Ascending aorta (tissue), 2 donors: ENCODE results near the gene GRID2IP. TPM values are rescaled to one million over a fixed set of nuclear protein-coding genes. Genes with fewer than 3 reads are reported as not detected.
"Not testable (repeated sequence)": the region's sequence is repeated elsewhere in the genome, so short reads cannot be mapped to it uniquely, and the experiment has no call there.

Experiments used
- DNase-seq, 2 donors: peaks; one replicate each; pipeline ENCODE4 v3.0.0-alpha.2; 2019; ENCODE audit warnings: low spot score in 2 of 2
- H3K27ac ChIP-seq, 2 donors: fragments of 200-600 bp; sonication (generic); one replicate each; pipeline ENCODE4 v1.5.1; 2016 to 2017; ENCODE audit warnings: mild to moderate bottlenecking in 1 of 2
- H3K27me3 ChIP-seq: fragments of 200-600 bp; sonication (generic); one replicate; pipeline ENCODE4 v1.5.1; 2017
- H3K36me3 ChIP-seq, 2 donors: fragments of 200-600 bp; sonication (generic); one replicate each; pipeline ENCODE4 v1.5.1; 2016
- H3K4me1 ChIP-seq, 2 donors: fragments of 200-600 bp; sonication (generic); one replicate each; pipeline ENCODE4 v1.5.1; 2016 to 2017; ENCODE audit warnings: mild to moderate bottlenecking in 1 of 2
- H3K4me3 ChIP-seq, 2 donors: fragments of 200-600 bp; sonication (generic); one replicate each; pipeline ENCODE4 v1.5.1; 2016 to 2017; ENCODE audit warnings: mild to moderate bottlenecking in 1 of 2
- H3K9me3 ChIP-seq, 2 donors: fragments of 200-600 bp; sonication (generic); one replicate each; pipeline ENCODE4 v1.5.1; 2016
- CTCF ChIP-seq, 3 experiments: fragments of 200-600 bp in 2 of 3; fragments of 450-650 bp in 1 of 3; sonication (generic) in 2 of 3; IDR thresholded peaks; one replicate each; pipeline ENCODE4 v1.5.1; 2016 to 2019; ENCODE audit warnings: antibody characterized with exemption in 3 of 3, mild to moderate bottlenecking in 1 of 3, moderate library complexity in 1 of 3
- intact Hi-C: fragments of 100-400 bp; cut with DNase I; formaldehyde crosslinking; loops from one replicate; pipeline ENCODE4 v1.15.1; 2023
- total RNA-seq: library from RNA; depleted of rRNA; stranded (reverse); fragments of >200 nt; gene quantifications from one replicate; pipeline ENCODE4 v1.1.0, GENCODE V29; 2016

GRID2IP gene
- total RNA-seq, 1 donor from 2014 or later: not detected

GRCh38 chr7:6453734-6454133 is 97.5 kb downstream of the GRID2IP start:
- Histone ChIP-seq H3K36me3 (no peaks in the 10 kb centered on the region), H3K4me1 (no peaks in the 10 kb centered on the region), H3K9me3 (no peaks in the 10 kb centered on the region), H3K27ac (no peak overlapping the region), H3K4me3 (no peak overlapping the region), H3K27me3 (no peaks in the 10 kb centered on the region)
- DNase-seq: no peak
- intact Hi-C loops: no loop called here
- TF ChIP-seq CTCF (IDR thresholded peaks at IDR 0.05): no peak

- TF ChIP-seq CTCF (IDR thresholded peaks at IDR 0.05): no peak
- DNase-seq: no peak
Observed at GRCh38 chr7:6451224-6451705, 100.0 kb downstream of the GRID2IP start.

GRCh38 chr7:6450591-6450990 is 100.7 kb downstream of the GRID2IP start:
- H3K27ac ChIP-seq, H3K9me3 ChIP-seq, intact Hi-C loops, H3K36me3 ChIP-seq, H3K27me3 ChIP-seq, DNase-seq, H3K4me1 ChIP-seq, H3K4me3 ChIP-seq: not testable (repeated sequence)

More at GRCh38 chr7:6451224-6451705, 100.0 kb downstream of the GRID2IP start:
- H3K9me3 ChIP-seq: no peaks in the 10 kb centered on the region
- no peaks in the 10 kb centered on the region for H3K27me3 ChIP-seq
- peaks cover 0 to 4% of the 10 kb centered on the region in 2 donors for H3K4me1 ChIP-seq
- intact Hi-C loops: no loop called here
- no peak overlapping the region for H3K4me3 ChIP-seq
- no peak overlapping the region for H3K27ac ChIP-seq
- H3K36me3 ChIP-seq: no peaks in the 10 kb centered on the region

- not testable (repeated sequence) for H3K4me1 ChIP-seq, DNase-seq, H3K27ac ChIP-seq, H3K27me3 ChIP-seq, H3K9me3 ChIP-seq, H3K4me3 ChIP-seq, H3K36me3 ChIP-seq
- intact Hi-C loops: loop anchor here (10.0 kb wide), 1 partner anchor 285 kb away; no protein-coding TSS in a partner anchor
Observed at GRCh38 chr7:6449884-6450283, 101.4 kb downstream of the GRID2IP start.

- Histone ChIP-seq H3K4me1 (peaks cover 0 to 4% of the 10 kb centered on the region in 2 donors), H3K9me3 (no peaks in the 10 kb centered on the region), H3K27me3 (no peaks in the 10 kb centered on the region), H3K36me3 (peaks cover 4 to 12% of the 10 kb centered on the region in 2 donors), H3K4me3 (peak overlapping the region in 1 of 2 donors; percentile 98), H3K27ac (peak overlapping the region; percentile 88 to 95)
- no peak for TF ChIP-seq CTCF (IDR thresholded peaks at IDR 0.05)
- no peak for DNase-seq
- intact Hi-C loops: loop anchor here (10.0 kb wide), 1 partner anchor 284 kb away; no protein-coding TSS in a partner anchor
Observed at GRCh38 chr7:6448943-6449543, 102.2 kb downstream of the GRID2IP start.

GRCh38 chr7:6447581-6448199 is 103.6 kb downstream of the GRID2IP start, which contains the start of gene DAGLB:
TSS of gene DAGLB (minus strand) at chr7:6447954. CDS start at chr7:6447842, 112 bp downstream.
- Histone ChIP-seq H3K4me3 (peak within 1 kb of the TSS; percentile 89 to 98), H3K36me3 (peaks cover 4 to 16% of the 10 kb centered on the region in 2 donors), H3K27me3 (no peaks in the 10 kb centered on the region), H3K4me1 (peaks cover 0 to 4% of the 10 kb centered on the region in 2 donors), H3K9me3 (no peaks in the 10 kb centered on the region), H3K27ac (peak within 1 kb of the TSS; percentile 88 to 95)
- TF ChIP-seq CTCF (IDR thresholded peaks at IDR 0.05): no peak
- intact Hi-C loops: loop anchor here (10.0 kb wide), 1 partner anchor 283 kb away; no protein-coding TSS in a partner anchor
- DNase-seq: peak; percentile 53 to 93

Other genes starting within 250 kb of the GRID2IP start
- 13.0 TPM for gene FAM220A, start 202.5 kb downstream of the GRID2IP start, total RNA-seq
- gene RAC1, start 176.9 kb downstream of the GRID2IP start, total RNA-seq: 96.3 TPM
- 5.2 TPM for gene DAGLB, start 103.5 kb downstream of the GRID2IP start, total RNA-seq
- gene KDELR2, start 67.3 kb downstream of the GRID2IP start, total RNA-seq: 105 TPM
- gene ZDHHC4, start 26.0 kb upstream of the GRID2IP start, total RNA-seq: 5.1 TPM
- gene INTS15, start 38.6 kb upstream of the GRID2IP start, total RNA-seq: 15.2 TPM
- gene ZNF853, start 64.1 kb upstream of the GRID2IP start, total RNA-seq: 12.2 TPM
- 60.3 TPM for gene ZNF316, start 85.9 kb upstream of the GRID2IP start, total RNA-seq
- 28.8 TPM for gene ZNF12, start 155.5 kb upstream of the GRID2IP start, total RNA-seq
- not detected for gene RSPH10B2, start 202.6 kb upstream of the GRID2IP start, total RNA-seq